Fibroblast of mammary gland (primary cell): ENCODE data around the gene SLC25A20.
A peak's percentile ranks its signal among the peaks of the same experiment; 100 is the strongest.
"Not testable (repeated sequence)": the region's sequence is repeated elsewhere in the genome, so short reads cannot be mapped to it uniquely, and the experiment has no call there.

Experiments
- DNase-seq: peaks from one replicate; pipeline ENCODE4 v3.0.0-alpha.2; 2010; ENCODE audit warnings: low read depth
- H3K4me3 ChIP-seq: 2 replicates; pipeline ENCODE4 v1.5.1; 2011; ENCODE audit warnings: low read depth, mild to moderate bottlenecking, low read length, moderate library complexity; ENCODE audit not compliant: control insufficient read depth
- CTCF ChIP-seq: conservative IDR thresholded peaks from 2 replicates; pipeline ENCODE4 v1.5.1; 2011; ENCODE audit warnings: low read depth, low read length, inconsistent platforms; ENCODE audit not compliant: control insufficient read depth, insufficient read depth

Gene SLC25A20

GRCh38 chr3:48830715-48831114 lies 68.0 kb downstream of the SLC25A20 start:
- DNase-seq: no peak
- TF ChIP-seq CTCF: no peak
- no peak overlapping the region for H3K4me3 ChIP-seq

GRCh38 chr3:48829525-48829924 lies 69.2 kb downstream of the SLC25A20 start:
- DNase-seq, H3K4me3 ChIP-seq: not testable (repeated sequence)

- not testable (repeated sequence) for DNase-seq, H3K4me3 ChIP-seq
Observed at GRCh38 chr3:48827874-48828273, 70.8 kb downstream of the SLC25A20 start.

- no peak for TF ChIP-seq CTCF
- no peak overlapping the region for H3K4me3 ChIP-seq
- DNase-seq: peak; percentile 96
Observed at GRCh38 chr3:48826451-48826850, 72.2 kb downstream of the SLC25A20 start.

GRCh38 chr3:48820612-48821324 lies 77.9 kb downstream of the SLC25A20 start:
- DNase-seq: peak; percentile 77
- H3K4me3 ChIP-seq: no peak overlapping the region
- TF ChIP-seq CTCF: no peak

- TF ChIP-seq CTCF: no peak
- no peak for DNase-seq
- H3K4me3 ChIP-seq: no peak overlapping the region
Observed at GRCh38 chr3:48819234-48820221, 79.2 kb downstream of the SLC25A20 start.

- DNase-seq: no peak
- TF ChIP-seq CTCF: no peak
- H3K4me3 ChIP-seq: no peak overlapping the region
Observed at GRCh38 chr3:48811524-48811923, 87.2 kb downstream of the SLC25A20 start.
